HG02852 (cell line): Measurements from ENCODE around the gene PHF21A.

ENCODE experiments used
- ATAC-seq: cut with Tn5 transposase; IDR thresholded peaks from one replicate; pipeline ENCODE4 v1.9.1; 2021; ENCODE audit warnings: mild to moderate bottlenecking, moderate library complexity; ENCODE audit not compliant: unreplicated experiment

The PHF21A gene

GRCh38 chr11:46079662-46080061 lies 41.6 kb downstream of the PHF21A start:
- ATAC-seq = no peak

- no peak for ATAC-seq
Observed at GRCh38 chr11:46075928-46076327, 45.3 kb downstream of the PHF21A start.

- no peak for ATAC-seq
Observed at GRCh38 chr11:46075168-46075567, 46.1 kb downstream of the PHF21A start.

- ATAC-seq = no peak
Observed at GRCh38 chr11:46073632-46074031, 47.6 kb downstream of the PHF21A start.

- no peak for ATAC-seq
Observed at GRCh38 chr11:46072172-46072964, 48.9 kb downstream of the PHF21A start.

- ATAC-seq = no peak
Observed at GRCh38 chr11:46071091-46071490, 50.2 kb downstream of the PHF21A start.

GRCh38 chr11:46069595-46069994 lies 51.7 kb downstream of the PHF21A start:
- no peak for ATAC-seq

GRCh38 chr11:46066335-46066734 lies 54.9 kb downstream of the PHF21A start:
- no peak for ATAC-seq

GRCh38 chr11:46065681-46066080 lies 55.6 kb downstream of the PHF21A start:
- ATAC-seq = no peak

GRCh38 chr11:46064221-46064620 lies 57.0 kb downstream of the PHF21A start:
- ATAC-seq = no peak

- ATAC-seq = no peak
Observed at GRCh38 chr11:46063138-46063537, 58.1 kb downstream of the PHF21A start.

GRCh38 chr11:46060013-46060412 lies 61.2 kb downstream of the PHF21A start:
- ATAC-seq = no peak

- ATAC-seq = no peak
Observed at GRCh38 chr11:46057489-46057888, 63.8 kb downstream of the PHF21A start.

GRCh38 chr11:46055371-46055770 lies 65.9 kb downstream of the PHF21A start:
- no peak for ATAC-seq

- ATAC-seq = no peak
Observed at GRCh38 chr11:46051102-46051501, 70.2 kb downstream of the PHF21A start.

- no peak for ATAC-seq
Observed at GRCh38 chr11:46050662-46051061, 70.6 kb downstream of the PHF21A start.

GRCh38 chr11:46050003-46050461 lies 71.2 kb downstream of the PHF21A start:
- ATAC-seq = no peak

- ATAC-seq = no peak
Observed at GRCh38 chr11:46049325-46049897, 71.8 kb downstream of the PHF21A start.

- ATAC-seq = no peak
Observed at GRCh38 chr11:46048198-46048597, 73.1 kb downstream of the PHF21A start.

- ATAC-seq = no peak
Observed at GRCh38 chr11:46047520-46047919, 73.7 kb downstream of the PHF21A start.

GRCh38 chr11:46045811-46046210 lies 75.4 kb downstream of the PHF21A start:
- no peak for ATAC-seq

- no peak for ATAC-seq
Observed at GRCh38 chr11:46044601-46045000, 76.7 kb downstream of the PHF21A start.
